AG04450 (cell line): ENCODE measurements around the gene SEC24D. TPM values are rescaled to one million over a fixed set of nuclear protein-coding genes. Genes with fewer than 3 reads are reported as not detected.

Source experiments
- CTCF ChIA-PET: fragments of 300-600, 350-600 bp; formaldehyde crosslinking; extraction: SDS; loops from one replicate; lab custom pipeline; 2022; ENCODE audit warnings: antibody characterized with exemption, inconsistent platforms; lab: Charles Lee
- POLR2A ChIA-PET: fragments of 350-600 bp; formaldehyde crosslinking; extraction: SDS; loops from one replicate; lab custom pipeline; 2021; ENCODE audit warnings: antibody characterized with exemption, inconsistent platforms; lab: Yijun Ruan, JAX
- DNase-seq: peaks from one replicate; pipeline ENCODE4 v3.0.0-alpha.2; 2011; ENCODE audit warnings: low read depth, low spot score
- H3K27ac ChIP-seq: one replicate; pipeline ENCODE4 v1.5.1; 2012; ENCODE audit warnings: low read depth, low read length, control low read depth
- H3K27me3 ChIP-seq: one replicate; pipeline ENCODE4 v1.6.0; 2012; ENCODE audit warnings: low read length; ENCODE audit not compliant: control insufficient read depth, insufficient read depth
- H3K4me3 ChIP-seq: 2 replicates; pipeline ENCODE4 v1.5.1; 2011; ENCODE audit warnings: mild to moderate bottlenecking, low read depth, low read length, control low read depth
- H3K9me3 ChIP-seq: 2 replicates; pipeline ENCODE4 v1.5.1; 2012; ENCODE audit warnings: low read length; ENCODE audit not compliant: control insufficient read depth, insufficient read depth
- polyA plus RNA-seq: library from polyadenylated mRNA; depleted of rRNA; stranded (reverse); fragments of >200 nt; gene quantifications from 2 replicates; pipeline ENCODE4 v1.2.3, GENCODE V29; 2011
- TF ChIP-seq, protein P1 (sequence below): IDR thresholded peaks from 2 replicates; pipeline ENCODE4 v1.5.1; 2011; ENCODE audit warnings: low read depth, low read length, control low read depth, inconsistent platforms

SEC24D gene
- polyA plus RNA-seq, 1 experiment: 113 TPM

DNA sequence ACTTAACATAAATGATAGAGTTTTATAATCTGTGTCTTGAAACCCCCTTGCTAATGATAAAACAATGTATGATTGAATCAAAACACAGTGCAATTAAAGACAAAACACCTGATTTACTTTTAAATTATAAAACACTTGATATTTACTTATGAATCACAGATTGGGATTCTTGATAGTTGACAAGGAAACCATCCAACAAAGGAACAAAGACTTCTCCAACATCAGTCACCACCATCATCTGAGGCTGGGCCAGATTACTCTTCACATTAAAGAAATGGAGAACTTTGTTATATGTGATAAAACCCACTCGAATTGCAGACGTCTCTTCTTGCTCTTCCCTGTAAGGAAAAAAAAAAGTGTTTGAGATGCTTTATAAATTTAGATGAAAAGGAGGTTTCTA is 83.4 kb downstream of the SEC24D start:
- no peak for DNase-seq
- Histone ChIP-seq H3K4me3 (no peak overlapping the region), H3K27me3 (no peaks in the 10 kb centered on the region), H3K27ac (no peak overlapping the region), H3K9me3 (no peaks in the 10 kb centered on the region)
- ChIA-PET POLR2A (no interaction called here), CTCF (interaction anchor here (1.0 to 1.3 kb wide), 3 partner anchors 19 to 153 kb away, joined by 3 to 4 read pairs (median 3); no protein-coding TSS in a partner anchor)
- TF ChIP-seq, protein P1, sequence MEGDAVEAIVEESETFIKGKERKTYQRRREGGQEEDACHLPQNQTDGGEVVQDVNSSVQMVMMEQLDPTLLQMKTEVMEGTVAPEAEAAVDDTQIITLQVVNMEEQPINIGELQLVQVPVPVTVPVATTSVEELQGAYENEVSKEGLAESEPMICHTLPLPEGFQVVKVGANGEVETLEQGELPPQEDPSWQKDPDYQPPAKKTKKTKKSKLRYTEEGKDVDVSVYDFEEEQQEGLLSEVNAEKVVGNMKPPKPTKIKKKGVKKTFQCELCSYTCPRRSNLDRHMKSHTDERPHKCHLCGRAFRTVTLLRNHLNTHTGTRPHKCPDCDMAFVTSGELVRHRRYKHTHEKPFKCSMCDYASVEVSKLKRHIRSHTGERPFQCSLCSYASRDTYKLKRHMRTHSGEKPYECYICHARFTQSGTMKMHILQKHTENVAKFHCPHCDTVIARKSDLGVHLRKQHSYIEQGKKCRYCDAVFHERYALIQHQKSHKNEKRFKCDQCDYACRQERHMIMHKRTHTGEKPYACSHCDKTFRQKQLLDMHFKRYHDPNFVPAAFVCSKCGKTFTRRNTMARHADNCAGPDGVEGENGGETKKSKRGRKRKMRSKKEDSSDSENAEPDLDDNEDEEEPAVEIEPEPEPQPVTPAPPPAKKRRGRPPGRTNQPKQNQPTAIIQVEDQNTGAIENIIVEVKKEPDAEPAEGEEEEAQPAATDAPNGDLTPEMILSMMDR: no peak

DNA sequence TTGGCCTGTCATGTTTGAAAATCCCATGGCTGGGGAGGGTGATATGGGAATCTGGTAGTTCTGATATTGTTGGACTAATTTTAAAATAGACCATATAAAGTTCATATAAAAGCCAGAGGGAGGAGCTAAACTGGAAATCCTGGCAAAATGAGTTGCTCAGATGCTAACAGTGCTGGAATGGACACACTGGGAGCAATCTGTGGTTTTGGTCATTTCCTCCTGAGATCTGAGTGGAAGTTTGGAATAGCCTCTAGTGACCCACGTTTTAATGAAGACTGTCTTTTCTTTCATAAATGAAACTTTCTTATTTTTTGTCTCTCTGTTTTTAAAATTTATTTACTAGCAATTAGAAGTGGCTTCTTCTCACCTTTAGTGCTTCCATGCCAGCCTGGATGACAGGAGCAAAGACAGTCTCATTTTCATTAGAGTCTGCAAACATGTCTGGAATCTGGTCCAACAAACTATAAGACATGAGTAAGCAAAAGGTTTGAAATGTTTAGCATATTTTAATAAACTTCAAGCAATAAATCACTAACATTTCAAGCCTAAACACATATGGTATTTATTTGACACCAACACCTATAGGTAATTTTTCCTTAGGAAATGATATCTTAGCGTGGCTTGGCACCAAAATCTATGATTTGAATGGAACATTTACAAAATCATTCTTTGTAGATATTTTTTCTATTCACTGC is 84.2 kb downstream of the SEC24D start:
- Histone ChIP-seq H3K27ac (no peak overlapping the region), H3K27me3 (no peaks in the 10 kb centered on the region), H3K9me3 (no peaks in the 10 kb centered on the region), H3K4me3 (no peak overlapping the region)
- ChIA-PET POLR2A (no interaction called here), CTCF (no interaction called here)
- TF ChIP-seq, protein P1: no peak
- DNase-seq: no peak

DNA sequence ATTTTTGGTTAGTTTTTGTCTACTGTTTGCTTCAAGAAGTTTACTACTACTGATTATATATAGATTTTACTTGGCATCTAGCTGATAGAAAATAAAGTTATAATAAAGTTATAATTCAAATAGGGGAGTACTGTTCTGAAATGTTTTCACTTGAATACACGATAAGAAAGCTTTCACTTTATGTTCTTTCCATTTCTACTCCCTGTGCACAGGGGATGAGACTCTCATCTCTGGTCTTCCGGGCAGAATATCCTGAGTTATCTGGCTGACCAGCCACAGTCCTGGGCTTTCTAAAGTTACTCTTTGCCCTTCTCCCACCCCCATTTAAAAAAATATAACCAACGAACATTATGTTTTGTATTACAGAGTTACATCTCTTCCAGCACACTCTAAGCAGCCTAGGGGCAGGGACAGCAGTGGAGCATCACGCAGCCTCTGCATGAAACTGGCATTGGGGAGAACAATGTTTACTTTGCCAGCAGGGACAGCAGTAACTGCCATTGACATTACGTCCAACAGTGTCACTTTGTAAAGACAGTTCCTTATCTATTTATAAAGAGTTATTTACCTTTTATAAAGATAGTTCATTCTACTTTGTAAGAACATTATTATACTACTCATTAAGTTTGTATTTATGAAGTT is 86.5 kb downstream of the SEC24D start:
- no peak overlapping the region for H3K27ac ChIP-seq
- no peaks in the 10 kb centered on the region for H3K27me3 ChIP-seq
- POLR2A ChIA-PET: no interaction called here
- H3K4me3 ChIP-seq: no peak overlapping the region
- CTCF ChIA-PET: interaction anchor here (1.4 to 1.6 kb wide), 3 partner anchors 12 to 141 kb away, joined by 3 to 4 read pairs (median 4); no protein-coding TSS in a partner anchor
- no peaks in the 10 kb centered on the region for H3K9me3 ChIP-seq
- no peak for DNase-seq
- TF ChIP-seq, protein P1: no peak

DNA sequence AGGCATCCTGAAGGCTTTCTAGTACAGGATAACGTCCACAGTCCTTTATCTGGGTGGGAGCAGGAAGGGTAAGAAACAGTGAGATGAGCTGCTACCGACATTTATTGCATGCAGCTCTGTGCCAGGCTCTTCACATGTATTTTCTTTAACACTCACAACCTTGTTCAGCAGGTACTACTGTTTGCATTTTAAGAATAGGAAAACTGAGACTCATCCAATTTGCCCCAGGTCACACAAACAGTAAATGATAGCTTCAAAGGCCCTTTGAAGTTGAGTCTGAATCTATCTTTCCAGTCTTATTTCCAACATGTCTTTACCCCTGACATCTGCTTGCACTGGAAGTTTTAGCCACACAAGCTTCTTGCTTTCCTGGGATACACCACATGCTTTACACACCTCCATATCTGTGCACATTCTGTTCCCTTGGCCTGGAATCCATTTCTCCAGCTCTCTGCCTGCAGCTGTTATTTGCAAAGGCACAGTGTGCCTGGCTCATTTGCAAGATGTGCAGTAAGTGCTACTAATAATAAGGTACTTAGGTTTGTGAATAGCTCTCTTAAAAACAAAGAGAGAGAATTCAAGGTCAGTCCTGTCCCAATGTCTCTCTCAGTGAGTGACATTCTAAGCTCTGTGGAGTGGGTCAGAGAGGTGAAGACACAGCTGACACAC is 89.5 kb downstream of the SEC24D start:
- ChIA-PET POLR2A (interaction anchor here (0.6 to 0.7 kb wide), 2 partner anchors 15 to 90 kb away, joined by 3 to 9 read pairs; partner anchors contain the start of gene SEC24D), CTCF (interaction anchor here (0.6 to 1.8 kb wide), 10 partner anchors 9 to 538 kb away, joined by 3 to 7 read pairs (median 4); no protein-coding TSS in a partner anchor)
- no peak overlapping the region for H3K27ac ChIP-seq
- H3K9me3 ChIP-seq: no peaks in the 10 kb centered on the region
- no peaks in the 10 kb centered on the region for H3K27me3 ChIP-seq
- DNase-seq: no peak
- TF ChIP-seq, protein P1: no peak
- no peak overlapping the region for H3K4me3 ChIP-seq
